GM12878 (cell line): ENCODE data around the gene BCLAF3. TPM values are rescaled to one million over a fixed set of nuclear protein-coding genes. Genes with fewer than 3 reads are reported as not detected.

ENCODE experiments used
- ATAC-seq: fragments of 200-7000 bp; cut with Tn5 transposase; 3 replicates; pipeline ENCODE4 v1.9.1; 2020; ENCODE audit warnings: mild to moderate bottlenecking, moderate library complexity
- BruUV-seq: library from RNA; stranded (reverse); fragments of 400-500 nt; replicated peaks from 2 replicates; lab custom pipeline; 2021; lab: Mats Ljungman, UMichigan
- CTCF ChIA-PET: fragments of 300-600 bp; sonication (Branson Sonifier 250); formaldehyde crosslinking; extraction: SDS; loops from one replicate; lab custom pipeline; 2021; ENCODE audit warnings: inconsistent platforms; lab: Yijun Ruan, JAX
- POLR2A ChIA-PET: fragments of 350-600 bp; formaldehyde crosslinking; extraction: SDS; loops from one replicate; lab custom pipeline; 2021; ENCODE audit warnings: inconsistent platforms; lab: Charles Lee
- RAD21 ChIA-PET: fragments of 300-600 bp; sonication (Branson Sonifier 250); formaldehyde crosslinking; loops from one replicate; lab custom pipeline; 2023; ENCODE audit warnings: antibody characterized with exemption; ENCODE audit not compliant: unreplicated experiment; lab: Charles Lee
- SMC1A ChIA-PET: fragments of 300-600 bp; sonication (Branson Sonifier 250); formaldehyde crosslinking; loops from one replicate; lab custom pipeline; 2023; ENCODE audit not compliant: unreplicated experiment, uncharacterized antibody; lab: Charles Lee
- DNase-seq: peaks from one replicate; pipeline ENCODE4 v3.0.0-alpha.2; 2011; ENCODE audit warnings: low read depth, low spot score
- FAIRE-seq: peaks from 3 replicates; lab custom pipeline; 2011; peaks lifted over from hg19 to GRCh38; lab: Jason Lieb, UNC
- H2AFZ ChIP-seq: 2 replicates; pipeline ENCODE4 v1.6.0; 2011; ENCODE audit warnings: low read depth, low read length, control low read depth; ENCODE audit not compliant: control insufficient read depth
- H3K27ac ChIP-seq: 2 replicates; pipeline ENCODE4 v1.5.1; 2011; ENCODE audit warnings: control low read depth; ENCODE audit not compliant: control insufficient read depth, insufficient read depth
- H3K27me3 ChIP-seq, 2 experiments: replicated peaks in 1 of 2; 2 replicates each; pipeline versions ENCODE4 v1.6.0 to v1.6.1; 2011; ENCODE audit warnings: low read length in 1 of 2; ENCODE audit not compliant: control insufficient read depth in 2 of 2, insufficient read depth in 2 of 2
- H3K36me3 ChIP-seq, 2 experiments: 2 replicates each; pipeline ENCODE4 v1.5.1; 2011; ENCODE audit warnings: low read length in 1 of 2; ENCODE audit not compliant: control insufficient read depth in 2 of 2, insufficient read depth in 2 of 2
- H3K4me1 ChIP-seq: 2 replicates; pipeline ENCODE4 v1.6.1; 2011; ENCODE audit warnings: mild to moderate bottlenecking, low read length, moderate library complexity, mixed read lengths; ENCODE audit not compliant: control insufficient read depth, insufficient read depth
- H3K4me2 ChIP-seq: 2 replicates; pipeline ENCODE4 v1.6.0; 2011; ENCODE audit warnings: control low read depth; ENCODE audit not compliant: control insufficient read depth, insufficient read depth
- H3K4me3 ChIP-seq: fragments of 200-600 bp; sonication (generic); 2 replicates; pipeline ENCODE4 v1.5.1; 2016
- H3K79me2 ChIP-seq: 2 replicates; pipeline ENCODE4 v1.6.0; 2011; ENCODE audit warnings: low read length; ENCODE audit not compliant: control insufficient read depth, insufficient read depth
- H3K9ac ChIP-seq: 2 replicates; pipeline ENCODE4 v1.8.0; 2011; ENCODE audit warnings: low read length, control low read depth, mixed read lengths; ENCODE audit not compliant: control insufficient read depth, insufficient read depth
- H3K9me3 ChIP-seq: replicated peaks from 3 replicates; pipeline ENCODE4 v1.5.1; 2011; ENCODE audit warnings: mild to moderate bottlenecking, low read length; ENCODE audit not compliant: control insufficient read depth, insufficient read depth
- H4K20me1 ChIP-seq: 2 replicates; pipeline ENCODE4 v1.6.0; 2011; ENCODE audit not compliant: control insufficient read depth, insufficient read depth
- CEBPB ChIP-seq, 2 experiments: fragments of 150-350 bp in 1 of 2; IDR thresholded peaks; 2 replicates each; pipeline ENCODE4 v1.6.1; 2012 to 2014; ENCODE audit warnings: low read depth in 2 of 2, low read length in 2 of 2, borderline replicate concordance in 1 of 2, inconsistent platforms in 1 of 2
- NFYA ChIP-seq: IDR thresholded peaks from 2 replicates; pipeline ENCODE4 v1.6.1; 2011; ENCODE audit warnings: low read depth, mild to moderate bottlenecking, low read length, improper control_type of control experiment, borderline replicate concordance
- POU2F2 ChIP-seq: IDR thresholded peaks from 3 replicates; pipeline ENCODE4 v1.6.1; 2011; ENCODE audit warnings: low read depth, mild to moderate bottlenecking, low read length, borderline replicate concordance
- SMARCA5 ChIP-seq: fragments of 450-650 bp; IDR thresholded peaks from 2 replicates; pipeline ENCODE4 v1.6.1; 2017; ENCODE audit warnings: mild to moderate bottlenecking
- SUZ12 ChIP-seq: fragments of 200-600 bp; sonication (generic); IDR thresholded peaks from one replicate; pipeline ENCODE4 v1.6.1; 2018; ENCODE audit warnings: antibody characterized with exemption, mild to moderate bottlenecking; ENCODE audit not compliant: unreplicated experiment
- TCF3 ChIP-seq: IDR thresholded peaks from 2 replicates; pipeline ENCODE4 v1.6.1; 2012; ENCODE audit warnings: low read depth, mild to moderate bottlenecking, low read length, borderline replicate concordance; ENCODE audit not compliant: insufficient read depth
- ZSCAN29 ChIP-seq: fragments of 450-650 bp; IDR thresholded peaks from 2 replicates; pipeline ENCODE4 v1.6.1; 2017; ENCODE audit warnings: mild to moderate bottlenecking, moderate library complexity
- WGBS: methylation state at CpG from one replicate; pipeline ENCODE4 v1.1.6; 2016; ENCODE audit warnings: low lambda C conversion rate; ENCODE audit not compliant: insufficient replicate concordance, insufficient coverage; ENCODE audit errors: missing lambda C conversion rate; 5-methylcytosine and 5-hydroxymethylcytosine counted together
- in situ Hi-C: fragments of 300-500 bp; cut with MboI; formaldehyde crosslinking; loops from 9 replicates; pipeline ENCODE4 v1.14.3; 2018; ENCODE audit warnings: mixed read lengths
- intact Hi-C: fragments of 100-400 bp; cut with micrococcal nuclease; formaldehyde crosslinking; loops from one replicate; pipeline ENCODE4 v1.14.2; 2022; ENCODE audit not compliant: unreplicated experiment
- polyA plus RNA-seq, 11 experiments: library from polyadenylated mRNA; depleted of rRNA in 4 of 11; unstranded in 6 of 11; stranded (reverse) in 5 of 11; fragments of >200 nt; fragmentation: Nextera tagmentation in 4 of 11; fragmentation: Illumina TruSeq in 1 of 11; extraction: Ambion mirVana in 4 of 11; extraction: Trizol in 1 of 11; gene quantifications; 1 replicate in 1 of 11; 2 replicates in 10 of 11; pipeline versions ENCODE4 v1.2.1 to v1.2.3, GENCODE V29; 2011 to 2016; ENCODE audit warnings: inconsistent platforms in 2 of 11, missing spikeins in 2 of 11, low read depth in 1 of 11
- total RNA-seq, 4 experiments: library from RNA; depleted of rRNA in 3 of 4; stranded (reverse); fragments of >200 nt in 3 of 4; fragmentation: Illumina TruSeq in 1 of 4; extraction: Trizol in 1 of 4; gene quantifications; 2 replicates each; pipeline versions ENCODE4 v1.2.1 to v1.2.3, GENCODE V29; 2013 to 2021
- TF ChIP-seq, protein P1 (sequence below): fragments of 450-650 bp; IDR thresholded peaks from 2 replicates; pipeline ENCODE4 v1.6.1; 2017; ENCODE audit warnings: mild to moderate bottlenecking, moderate library complexity

Gene BCLAF3
- total and polyA plus RNA-seq, 10 of the 15 experiments (the other 5 are each of a cell fraction or from before 2014, with no cell fraction given): 0.74 to 4.4 (median 2.6) TPM

DNA sequence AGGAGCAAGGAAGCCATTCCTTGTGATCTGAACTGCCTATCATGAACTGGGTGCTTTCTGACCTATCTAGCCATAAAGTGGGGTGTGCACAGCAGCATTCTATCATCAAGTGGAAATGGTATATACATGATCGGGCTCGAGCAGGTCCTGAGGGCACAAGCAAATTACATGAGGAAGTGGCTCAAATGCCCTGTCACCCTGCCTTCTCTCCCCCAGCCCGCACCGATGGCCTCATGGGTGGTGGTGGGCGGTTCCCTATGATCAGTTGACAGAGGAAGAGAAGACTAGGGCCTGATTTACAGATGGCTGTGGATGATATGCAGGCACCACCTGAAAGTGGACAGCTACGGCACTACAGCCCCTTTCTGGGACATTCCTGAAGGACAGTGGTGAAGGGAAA is 46.3 kb upstream of the BCLAF3 start (continued):
- no peak for TF ChIP-seq NFYA

DNA sequence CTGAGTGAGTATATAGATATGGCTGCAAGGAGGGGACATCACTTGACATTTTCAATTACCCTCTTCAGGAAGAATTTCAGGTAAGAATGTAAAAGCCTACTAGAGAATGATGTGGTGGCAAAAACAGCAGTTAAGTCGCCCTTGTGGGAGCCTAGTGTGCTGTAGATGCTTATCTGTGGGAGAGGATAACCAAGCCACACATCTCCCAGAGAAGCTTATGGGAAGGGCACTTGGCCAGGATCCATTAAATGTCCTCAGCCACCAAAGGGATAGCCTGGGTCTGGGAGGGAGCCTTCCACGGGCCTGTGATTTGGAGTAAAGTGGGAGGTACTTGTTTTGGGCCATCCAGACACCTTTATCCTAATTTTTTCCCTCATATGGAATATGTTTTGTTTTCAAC is 41.3 kb upstream of the BCLAF3 start:
- no peak overlapping the region for H3K4me2 ChIP-seq
- H3K9ac ChIP-seq: no peak overlapping the region
- intact Hi-C loops (no loop called here), in situ Hi-C loops (no loop called here)
- FAIRE-seq: no peak
- H4K20me1 ChIP-seq: no peaks in the 10 kb centered on the region
- H3K9me3 ChIP-seq: no peaks in the 10 kb centered on the region
- no peak overlapping the region for H2AFZ ChIP-seq
- H3K36me3 ChIP-seq: no peaks in the 10 kb centered on the region
- ChIA-PET POLR2A (no interaction called here), CTCF (no interaction called here), RAD21 (interaction anchor here (0.5 to 1.6 kb wide), 3 partner anchors 9 to 142 kb away, joined by 3 to 5 read pairs (median 5); no protein-coding TSS in a partner anchor), SMC1A (interaction anchor here (1.3 to 2.2 kb wide), 2 partner anchors 19 to 127 kb away, joined by 3 to 8 read pairs; no protein-coding TSS in a partner anchor)
- no peak for DNase-seq
- no peak for ATAC-seq
- H3K4me3 ChIP-seq: no peak overlapping the region
- no peaks in the 10 kb centered on the region for H3K4me1 ChIP-seq
- TF ChIP-seq POU2F2 (no peak), SMARCA5 (no peak), TCF3 (no peak), CEBPB (IDR thresholded peaks at IDR 0.05; ENCODE audit: borderline replicate concordance in 1 of 2, low read depth in 2 of 2, low read length in 2 of 2) (no peak), ZSCAN29 (no peak), SUZ12 (no peak)
- TF ChIP-seq, protein P1, sequence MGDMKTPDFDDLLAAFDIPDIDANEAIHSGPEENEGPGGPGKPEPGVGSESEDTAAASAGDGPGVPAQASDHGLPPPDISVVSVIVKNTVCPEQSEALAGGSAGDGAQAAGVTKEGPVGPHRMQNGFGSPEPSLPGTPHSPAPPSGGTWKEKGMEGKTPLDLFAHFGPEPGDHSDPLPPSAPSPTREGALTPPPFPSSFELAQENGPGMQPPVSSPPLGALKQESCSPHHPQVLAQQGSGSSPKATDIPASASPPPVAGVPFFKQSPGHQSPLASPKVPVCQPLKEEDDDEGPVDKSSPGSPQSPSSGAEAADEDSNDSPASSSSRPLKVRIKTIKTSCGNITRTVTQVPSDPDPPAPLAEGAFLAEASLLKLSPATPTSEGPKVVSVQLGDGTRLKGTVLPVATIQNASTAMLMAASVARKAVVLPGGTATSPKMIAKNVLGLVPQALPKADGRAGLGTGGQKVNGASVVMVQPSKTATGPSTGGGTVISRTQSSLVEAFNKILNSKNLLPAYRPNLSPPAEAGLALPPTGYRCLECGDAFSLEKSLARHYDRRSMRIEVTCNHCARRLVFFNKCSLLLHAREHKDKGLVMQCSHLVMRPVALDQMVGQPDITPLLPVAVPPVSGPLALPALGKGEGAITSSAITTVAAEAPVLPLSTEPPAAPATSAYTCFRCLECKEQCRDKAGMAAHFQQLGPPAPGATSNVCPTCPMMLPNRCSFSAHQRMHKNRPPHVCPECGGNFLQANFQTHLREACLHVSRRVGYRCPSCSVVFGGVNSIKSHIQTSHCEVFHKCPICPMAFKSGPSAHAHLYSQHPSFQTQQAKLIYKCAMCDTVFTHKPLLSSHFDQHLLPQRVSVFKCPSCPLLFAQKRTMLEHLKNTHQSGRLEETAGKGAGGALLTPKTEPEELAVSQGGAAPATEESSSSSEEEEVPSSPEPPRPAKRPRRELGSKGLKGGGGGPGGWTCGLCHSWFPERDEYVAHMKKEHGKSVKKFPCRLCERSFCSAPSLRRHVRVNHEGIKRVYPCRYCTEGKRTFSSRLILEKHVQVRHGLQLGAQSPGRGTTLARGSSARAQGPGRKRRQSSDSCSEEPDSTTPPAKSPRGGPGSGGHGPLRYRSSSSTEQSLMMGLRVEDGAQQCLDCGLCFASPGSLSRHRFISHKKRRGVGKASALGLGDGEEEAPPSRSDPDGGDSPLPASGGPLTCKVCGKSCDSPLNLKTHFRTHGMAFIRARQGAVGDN: no peak
- BruUV-seq: no TSS peak
- H3K79me2 ChIP-seq: no peaks in the 10 kb centered on the region
- 0% methylated on average over 2 of the region's 2 CpGs for WGBS
- no peak overlapping the region for H3K27ac ChIP-seq
- H3K27me3 ChIP-seq: no peaks in the 10 kb centered on the region
